ENCODE measurements around the gene RLN1.

DNA sequence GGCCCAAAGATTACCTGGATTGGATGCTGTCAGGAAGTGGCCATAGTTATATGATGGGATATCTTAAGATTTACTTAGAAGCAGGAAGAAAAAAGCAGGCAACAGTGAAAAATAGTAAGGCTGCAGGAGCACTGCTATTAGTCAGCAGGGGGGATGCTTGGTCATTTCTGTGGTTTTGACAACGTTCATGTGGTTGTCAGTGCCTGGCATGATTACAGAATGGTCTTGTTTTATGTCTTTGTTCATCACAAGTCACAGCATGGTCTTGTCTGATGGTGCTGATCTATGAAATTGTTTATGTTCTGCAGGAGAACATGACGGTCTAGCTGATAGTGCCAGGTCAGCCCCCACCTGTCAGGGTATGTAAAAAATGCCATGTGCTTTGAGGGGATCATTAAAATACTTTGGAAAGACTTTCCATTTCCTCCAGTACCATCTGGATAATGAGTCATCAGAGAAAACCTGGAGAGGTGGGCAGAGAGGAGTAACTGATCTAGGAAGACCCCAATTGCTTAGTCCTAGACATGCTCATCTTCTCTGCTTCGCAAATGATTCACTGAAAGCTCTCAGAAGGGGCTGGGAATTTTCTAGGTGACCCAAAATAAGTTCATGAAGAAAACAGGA lies 49.5 kb upstream of the RLN1 start:
- TF ChIP-seq HDGF (IDR thresholded peaks at IDR 0.05) (no peak), ETV6 (conservative IDR thresholded peaks at IDR 0.05 in 1 of 2, IDR thresholded peaks at IDR 0.05 in 1 of 2; ENCODE audit: borderline replicate concordance in 1 of 2, low read depth in 1 of 2) (peak in 1 of 2 experiments; percentile 49; a peak in 1 of 4 replicates), CEBPB (IDR thresholded peaks at IDR 0.05; ENCODE audit: borderline replicate concordance in 1 of 2, low read depth in 2 of 2, low read length in 2 of 2) (no peak), POLR2AphosphoS5 (IDR thresholded peaks at IDR 0.05; ENCODE audit: low read length) (no peak)
- TF ChIP-seq, protein P1, sequence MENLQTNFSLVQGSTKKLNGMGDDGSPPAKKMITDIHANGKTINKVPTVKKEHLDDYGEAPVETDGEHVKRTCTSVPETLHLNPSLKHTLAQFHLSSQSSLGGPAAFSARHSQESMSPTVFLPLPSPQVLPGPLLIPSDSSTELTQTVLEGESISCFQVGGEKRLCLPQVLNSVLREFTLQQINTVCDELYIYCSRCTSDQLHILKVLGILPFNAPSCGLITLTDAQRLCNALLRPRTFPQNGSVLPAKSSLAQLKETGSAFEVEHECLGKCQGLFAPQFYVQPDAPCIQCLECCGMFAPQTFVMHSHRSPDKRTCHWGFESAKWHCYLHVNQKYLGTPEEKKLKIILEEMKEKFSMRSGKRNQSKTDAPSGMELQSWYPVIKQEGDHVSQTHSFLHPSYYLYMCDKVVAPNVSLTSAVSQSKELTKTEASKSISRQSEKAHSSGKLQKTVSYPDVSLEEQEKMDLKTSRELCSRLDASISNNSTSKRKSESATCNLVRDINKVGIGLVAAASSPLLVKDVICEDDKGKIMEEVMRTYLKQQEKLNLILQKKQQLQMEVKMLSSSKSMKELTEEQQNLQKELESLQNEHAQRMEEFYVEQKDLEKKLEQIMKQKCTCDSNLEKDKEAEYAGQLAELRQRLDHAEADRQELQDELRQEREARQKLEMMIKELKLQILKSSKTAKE (IDR thresholded peaks at IDR 0.05; ENCODE audit: low read depth, poor library complexity, severe bottlenecking): no peak
